GM19023 (cell line): ENCODE measurements around the gene GRIK1.

Experiments used
- ATAC-seq: cut with Tn5 transposase; IDR thresholded peaks from one replicate; pipeline ENCODE4 v1.9.1; 2021; ENCODE audit warnings: mild to moderate bottlenecking, moderate library complexity; ENCODE audit not compliant: unreplicated experiment

GRIK1 gene

GRCh38 chr21:29675451-29675850 is 264.3 kb downstream of the GRIK1 start:
- no peak for ATAC-seq

- ATAC-seq: no peak
Observed at GRCh38 chr21:29674343-29674742, 265.5 kb downstream of the GRIK1 start.

GRCh38 chr21:29673096-29673610 is 266.6 kb downstream of the GRIK1 start:
- no peak for ATAC-seq

- ATAC-seq: no peak
Observed at GRCh38 chr21:29671728-29672127, 268.1 kb downstream of the GRIK1 start.

GRCh38 chr21:29670228-29670627 is 269.6 kb downstream of the GRIK1 start:
- ATAC-seq: no peak

GRCh38 chr21:29669416-29669815 is 270.4 kb downstream of the GRIK1 start:
- no peak for ATAC-seq

- ATAC-seq: no peak
Observed at GRCh38 chr21:29667651-29668050, 272.1 kb downstream of the GRIK1 start.

GRCh38 chr21:29664615-29665014 is 275.2 kb downstream of the GRIK1 start:
- ATAC-seq: no peak

GRCh38 chr21:29661672-29662442 is 277.9 kb downstream of the GRIK1 start:
- no peak for ATAC-seq

- no peak for ATAC-seq
Observed at GRCh38 chr21:29660047-29660720, 279.6 kb downstream of the GRIK1 start.

- no peak for ATAC-seq
Observed at GRCh38 chr21:29658934-29659203, 280.9 kb downstream of the GRIK1 start.

GRCh38 chr21:29658177-29658933 is 281.4 kb downstream of the GRIK1 start:
- no peak for ATAC-seq

GRCh38 chr21:29657240-29657989 is 282.4 kb downstream of the GRIK1 start:
- no peak for ATAC-seq

- ATAC-seq: no peak
Observed at GRCh38 chr21:29656504-29657239, 283.1 kb downstream of the GRIK1 start.

- no peak for ATAC-seq
Observed at GRCh38 chr21:29655577-29655976, 284.2 kb downstream of the GRIK1 start.

- no peak for ATAC-seq
Observed at GRCh38 chr21:29654855-29655254, 284.9 kb downstream of the GRIK1 start.

- ATAC-seq: no peak
Observed at GRCh38 chr21:29654203-29654602, 285.6 kb downstream of the GRIK1 start.

- no peak for ATAC-seq
Observed at GRCh38 chr21:29650523-29651022, 289.2 kb downstream of the GRIK1 start.

GRCh38 chr21:29649406-29649814 is 290.4 kb downstream of the GRIK1 start:
- ATAC-seq: no peak

- no peak for ATAC-seq
Observed at GRCh38 chr21:29648710-29649240, 291.0 kb downstream of the GRIK1 start.
